Type B pancreatic cell (in vitro differentiated cells): ENCODE data around the gene AK9. TPM values are rescaled to one million over a fixed set of nuclear protein-coding genes. Genes with fewer than 3 reads are reported as not detected.

Source experiments
- DNase-seq: peaks from one replicate; pipeline ENCODE4 v3.0.0; 2021; ENCODE audit warnings: mixed read lengths; ENCODE audit not compliant: unreplicated experiment; ENCODE audit errors: extremely low spot score
- H3K27ac Mint-ChIP-seq: 2 replicates; pipeline ENCODE4 v1.8.0; 2021; ENCODE audit warnings: mild to moderate bottlenecking, mixed read lengths
- H3K27me3 Mint-ChIP-seq: 2 replicates; pipeline ENCODE4 v1.8.0; 2021; ENCODE audit warnings: mixed read lengths
- H3K36me3 Mint-ChIP-seq: 2 replicates; pipeline ENCODE4 v1.8.0; 2021; ENCODE audit warnings: mixed read lengths
- H3K4me1 Mint-ChIP-seq: one replicate; pipeline ENCODE4 v1.8.0; 2021; ENCODE audit warnings: mixed read lengths; ENCODE audit not compliant: unreplicated experiment
- H3K4me3 Mint-ChIP-seq: 2 replicates; pipeline ENCODE4 v1.8.0; 2021; ENCODE audit warnings: mild to moderate bottlenecking, mixed read lengths
- H3K9me3 Mint-ChIP-seq: 2 replicates; pipeline ENCODE4 v1.8.0; 2021; ENCODE audit warnings: mixed read lengths
- CTCF ChIP-seq: fragments of 200-600 bp; sonication (generic); conservative IDR thresholded peaks from 2 replicates; pipeline ENCODE4 v1.5.0; 2021; ENCODE audit warnings: antibody characterized with exemption, mild to moderate bottlenecking
- total RNA-seq: library from RNA; stranded (reverse); gene quantifications from 2 replicates; pipeline ENCODE4 v1.2.1, GENCODE V29; 2021; ENCODE audit warnings: low replicate concordance

AK9 gene
- total RNA-seq, 1 donor from 2014 or later = 8.1 TPM

GRCh38 chr6:109662192-109662591 is 28.8 kb downstream of the AK9 start:
- no peak for TF ChIP-seq CTCF
- H3K9me3 Mint-ChIP-seq = no peaks in the 10 kb centered on the region
- H3K36me3 Mint-ChIP-seq = peaks cover 6% of the 10 kb centered on the region
- H3K4me3 Mint-ChIP-seq = no peak overlapping the region
- no peak overlapping the region for H3K27ac Mint-ChIP-seq
- no peaks in the 10 kb centered on the region for H3K4me1 Mint-ChIP-seq
- no peaks in the 10 kb centered on the region for H3K27me3 Mint-ChIP-seq
- DNase-seq = no peak

GRCh38 chr6:109660526-109661320 is 30.3 kb downstream of the AK9 start:
- no peaks in the 10 kb centered on the region for H3K27me3 Mint-ChIP-seq
- H3K4me1 Mint-ChIP-seq = peaks cover 11% of the 10 kb centered on the region
- DNase-seq = no peak
- no peak overlapping the region for H3K4me3 Mint-ChIP-seq
- no peaks in the 10 kb centered on the region for H3K9me3 Mint-ChIP-seq
- H3K36me3 Mint-ChIP-seq = peaks cover 6% of the 10 kb centered on the region
- H3K27ac Mint-ChIP-seq = no peak overlapping the region
- no peak for TF ChIP-seq CTCF

GRCh38 chr6:109655761-109656262 is 35.2 kb downstream of the AK9 start:
- Mint-ChIP-seq H3K27ac (no peak overlapping the region), H3K36me3 (peaks cover 9% of the 10 kb centered on the region), H3K27me3 (no peaks in the 10 kb centered on the region), H3K9me3 (no peaks in the 10 kb centered on the region), H3K4me1 (peaks cover 15% of the 10 kb centered on the region), H3K4me3 (peak overlapping the region; percentile 4)
- no peak for TF ChIP-seq CTCF
- no peak for DNase-seq

- no peak overlapping the region for H3K27ac Mint-ChIP-seq
- no peaks in the 10 kb centered on the region for H3K9me3 Mint-ChIP-seq
- peaks cover 15% of the 10 kb centered on the region for H3K4me1 Mint-ChIP-seq
- H3K4me3 Mint-ChIP-seq = no peak overlapping the region
- H3K27me3 Mint-ChIP-seq = no peaks in the 10 kb centered on the region
- peaks cover 6% of the 10 kb centered on the region for H3K36me3 Mint-ChIP-seq
- DNase-seq = no peak
- no peak for TF ChIP-seq CTCF
These were observed 37.7 kb downstream of the AK9 start for GRCh38 chr6:109653264-109653663.

- Mint-ChIP-seq H3K9me3 (peaks cover 5% of the 10 kb centered on the region), H3K36me3 (peaks cover 6% of the 10 kb centered on the region), H3K4me3 (no peak overlapping the region), H3K27ac (no peak overlapping the region), H3K4me1 (no peaks in the 10 kb centered on the region), H3K27me3 (no peaks in the 10 kb centered on the region)
- DNase-seq = no peak
- TF ChIP-seq CTCF = no peak
These were observed 46.9 kb downstream of the AK9 start for GRCh38 chr6:109644131-109644530.
